NOMO-1 treated with dmso at 0.1 percent for 144 hours (cell line): ENCODE measurements around the gene SLC49A4.

Source experiments
- DNase-seq: peaks from one replicate; lab custom pipeline; 2025; ENCODE audit not compliant: unreplicated experiment; lab: John Stamatoyannopoulos, UW

The SLC49A4 gene

DNA sequence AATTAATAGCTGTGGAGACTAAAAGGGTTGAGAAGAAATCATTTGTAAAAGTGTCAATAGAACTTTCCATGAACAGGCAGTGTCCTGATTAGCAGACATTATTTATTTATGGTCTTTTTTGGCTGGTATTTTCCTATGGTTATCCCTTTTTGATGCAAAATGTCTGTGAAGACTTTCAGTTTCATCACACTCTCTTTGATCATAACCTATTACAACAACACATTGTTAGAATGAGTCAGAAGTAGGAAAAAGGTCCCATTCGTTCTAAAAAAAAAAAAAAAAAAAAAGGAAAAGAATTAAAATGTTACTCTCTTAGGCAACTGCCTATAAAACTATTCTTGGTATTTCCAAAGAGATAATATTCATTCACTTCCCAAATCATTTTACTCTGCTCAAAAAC lies 62.1 kb downstream of the SLC49A4 start:
- DNase-seq, result no peak

DNA sequence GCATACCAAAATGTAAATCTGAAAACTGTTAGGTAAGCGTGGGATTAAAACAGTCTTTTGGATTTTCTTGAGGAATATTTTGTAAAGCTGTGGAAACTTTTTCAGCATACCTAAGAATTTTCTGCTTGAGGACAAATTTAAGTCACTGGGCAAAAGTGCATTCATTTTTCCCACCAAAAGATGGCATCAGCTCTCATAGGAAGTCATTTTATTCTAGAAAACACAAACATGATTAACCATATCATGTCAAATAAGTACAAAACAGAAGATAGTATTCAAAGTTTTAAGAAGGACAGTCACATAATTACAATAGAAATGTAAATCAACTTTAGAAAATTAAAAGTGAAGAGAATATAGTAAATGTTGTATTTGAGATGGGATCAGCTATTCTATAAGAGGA lies 63.5 kb downstream of the SLC49A4 start:
- no peak for DNase-seq

GRCh38 chr3:122859021-122859805 lies 64.3 kb downstream of the SLC49A4 start:
- no peak for DNase-seq

- DNase-seq, result no peak
Observed at GRCh38 chr3:122862381-122862780, 67.5 kb downstream of the SLC49A4 start.

- no peak for DNase-seq
Observed at GRCh38 chr3:122864498-122864897, 69.6 kb downstream of the SLC49A4 start.

- no peak for DNase-seq
Observed at GRCh38 chr3:122868322-122868721, 73.5 kb downstream of the SLC49A4 start.

DNA sequence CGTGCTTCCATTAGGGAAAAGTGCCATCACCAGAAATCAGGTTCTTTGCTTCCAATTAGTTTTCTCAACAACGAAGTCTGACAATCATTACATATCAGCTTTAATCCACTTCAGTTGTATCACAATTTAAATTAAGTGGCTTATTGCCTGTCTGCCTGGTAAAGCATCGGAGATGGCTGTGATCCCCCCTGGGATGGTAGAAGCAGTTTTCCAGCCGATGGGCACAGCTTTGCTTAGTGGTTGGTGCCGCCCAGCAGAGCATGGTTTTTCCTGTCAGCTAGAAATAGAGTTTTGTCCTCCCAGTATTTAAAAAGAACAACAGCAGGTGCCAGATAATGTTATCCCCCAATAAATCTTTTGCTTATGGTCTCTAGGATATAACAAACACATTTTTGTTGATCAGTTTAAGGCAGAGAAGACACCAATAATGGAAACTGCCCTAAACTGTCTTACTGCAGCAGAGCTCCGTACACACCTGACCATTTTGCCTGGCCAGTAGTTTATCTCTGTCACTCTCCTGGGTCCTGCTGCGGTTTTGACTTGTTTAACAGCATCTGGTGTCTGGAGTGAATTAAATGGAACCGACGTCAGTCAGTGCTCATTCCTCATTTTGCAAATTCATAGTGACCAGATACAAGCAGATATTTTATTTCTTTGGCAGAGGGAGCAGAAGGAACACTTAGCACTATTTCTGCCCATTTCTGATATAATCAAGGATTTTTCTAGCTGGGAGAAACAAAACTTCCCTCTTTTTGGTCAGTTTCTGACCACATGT lies 79.1 kb downstream of the SLC49A4 start:
- no peak for DNase-seq

GRCh38 chr3:122875547-122876127 lies 80.8 kb downstream of the SLC49A4 start:
- DNase-seq, result no peak

GRCh38 chr3:122880173-122880572 lies 85.3 kb downstream of the SLC49A4 start:
- DNase-seq, result no peak

GRCh38 chr3:122880624-122881023 lies 85.8 kb downstream of the SLC49A4 start:
- DNase-seq, result no peak

DNA sequence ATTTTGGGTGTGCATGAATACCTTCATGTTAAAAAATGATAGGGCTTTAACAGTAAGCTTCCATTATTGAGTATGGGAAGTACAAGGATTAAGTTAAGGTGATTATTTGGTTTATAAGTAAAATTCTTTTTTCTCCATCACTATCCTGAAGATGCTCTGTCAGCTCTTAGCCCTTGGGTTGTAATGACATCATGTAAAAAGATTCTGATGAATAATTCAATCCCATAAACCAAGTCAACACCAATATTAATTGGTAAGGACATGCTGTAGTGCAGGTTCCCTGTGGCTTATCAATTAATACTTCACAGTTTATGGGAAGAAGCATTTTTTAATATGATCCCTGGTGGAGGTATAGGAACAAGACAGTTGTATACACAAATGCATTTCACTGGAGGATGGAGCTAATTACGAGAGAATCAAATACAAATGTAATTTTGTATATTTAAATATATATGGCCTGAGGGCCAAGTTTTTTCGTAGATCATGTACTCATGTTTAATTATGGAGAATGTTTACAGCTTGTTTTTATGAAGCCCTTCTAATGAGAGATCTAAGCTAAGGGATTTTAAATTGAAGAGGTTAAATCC lies 87.6 kb downstream of the SLC49A4 start:
- no peak for DNase-seq

DNA sequence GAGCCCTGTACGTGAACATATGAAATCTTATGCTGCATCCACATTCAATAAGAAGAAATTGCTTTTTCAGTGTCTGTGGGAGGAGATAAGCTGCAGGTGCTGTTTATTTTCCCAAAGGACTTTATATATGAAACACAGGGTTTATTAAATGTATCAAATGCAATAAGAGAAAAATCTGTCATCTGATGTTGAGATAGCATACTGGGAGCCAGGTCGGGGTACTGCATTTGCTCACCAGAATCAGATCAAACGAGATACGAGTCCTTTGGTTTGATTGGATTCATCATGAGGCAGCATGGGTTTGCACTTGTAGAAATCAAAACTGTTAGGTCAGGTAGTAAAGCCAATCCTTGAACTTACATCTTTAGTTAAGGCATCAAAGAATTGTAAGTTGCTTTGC lies 91.4 kb downstream of the SLC49A4 start:
- DNase-seq, result no peak

DNA sequence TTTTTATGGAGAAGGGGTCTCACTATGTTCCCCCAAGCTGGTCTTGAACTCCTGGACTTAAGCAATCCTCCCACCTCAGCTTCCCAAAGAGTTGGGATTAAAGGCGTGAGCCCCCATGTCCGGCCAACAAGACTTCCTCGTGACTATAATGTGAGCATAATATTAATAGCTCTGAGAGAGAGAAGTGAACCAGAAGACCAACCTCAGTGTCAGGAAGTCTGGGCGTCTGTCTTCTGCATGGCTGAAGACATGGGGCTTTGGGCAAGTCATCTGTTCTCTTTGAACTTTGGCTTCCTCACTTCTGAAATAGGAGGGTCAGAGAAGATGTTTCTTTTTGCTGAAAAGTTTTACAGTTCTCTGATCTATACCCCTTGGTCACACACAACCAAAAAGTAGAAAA lies 92.1 kb downstream of the SLC49A4 start:
- no peak for DNase-seq

DNA sequence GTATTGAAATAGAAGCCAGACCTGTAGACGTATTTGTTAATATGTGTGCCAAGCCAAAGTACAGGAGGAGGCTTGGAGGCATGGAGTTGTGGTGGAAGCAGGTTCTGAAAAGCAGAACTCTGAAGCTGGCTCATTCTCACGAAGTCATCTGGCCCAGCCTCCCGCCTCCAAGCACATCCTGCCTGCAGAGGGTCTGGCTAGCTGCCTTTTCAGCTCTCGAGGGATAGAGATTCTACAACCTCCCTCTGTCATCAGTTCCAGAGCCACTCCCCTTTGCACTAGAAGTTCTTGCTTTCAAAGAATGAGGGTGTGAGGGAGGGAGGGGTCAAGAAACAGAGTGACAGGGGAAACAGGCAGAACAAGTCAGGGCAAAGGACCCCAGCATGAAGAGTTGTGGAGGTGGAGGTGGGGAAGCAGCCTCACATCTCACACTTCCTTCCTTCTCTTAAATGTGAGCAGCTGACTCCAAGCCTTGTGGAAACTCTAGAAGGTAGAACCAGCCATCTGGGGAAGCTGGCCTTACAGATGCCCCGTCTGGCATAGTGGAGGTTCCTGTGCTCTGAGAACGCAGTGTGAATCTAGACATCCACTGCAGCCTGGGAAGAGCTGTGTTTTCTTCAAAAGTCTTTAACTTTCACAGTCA lies 95.3 kb downstream of the SLC49A4 start:
- DNase-seq, result peak; percentile 15

DNA sequence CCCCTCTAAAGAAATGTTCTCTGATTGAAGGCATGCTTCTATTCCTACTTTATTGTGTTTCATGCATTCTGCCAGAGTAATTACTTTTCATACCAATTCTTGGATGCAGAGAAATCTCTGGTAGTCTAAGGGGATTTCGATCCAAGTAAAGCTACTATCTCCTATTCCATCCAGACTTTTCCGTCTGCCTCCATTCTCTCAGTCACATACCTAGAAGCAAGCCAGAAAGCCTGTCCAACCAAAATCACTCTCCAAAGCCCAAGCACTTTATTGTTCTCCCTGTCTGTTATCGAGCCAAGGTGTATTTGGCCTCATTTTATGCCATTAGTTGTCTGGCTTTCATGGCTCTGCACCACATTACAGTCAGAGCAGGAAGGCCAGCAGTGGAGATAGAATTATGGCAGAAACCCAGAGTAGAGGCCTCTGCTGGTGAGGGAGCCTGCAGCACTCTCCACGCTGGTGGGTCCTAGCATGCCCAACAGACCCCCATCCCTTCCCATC lies 95.9 kb downstream of the SLC49A4 start:
- no peak for DNase-seq

DNA sequence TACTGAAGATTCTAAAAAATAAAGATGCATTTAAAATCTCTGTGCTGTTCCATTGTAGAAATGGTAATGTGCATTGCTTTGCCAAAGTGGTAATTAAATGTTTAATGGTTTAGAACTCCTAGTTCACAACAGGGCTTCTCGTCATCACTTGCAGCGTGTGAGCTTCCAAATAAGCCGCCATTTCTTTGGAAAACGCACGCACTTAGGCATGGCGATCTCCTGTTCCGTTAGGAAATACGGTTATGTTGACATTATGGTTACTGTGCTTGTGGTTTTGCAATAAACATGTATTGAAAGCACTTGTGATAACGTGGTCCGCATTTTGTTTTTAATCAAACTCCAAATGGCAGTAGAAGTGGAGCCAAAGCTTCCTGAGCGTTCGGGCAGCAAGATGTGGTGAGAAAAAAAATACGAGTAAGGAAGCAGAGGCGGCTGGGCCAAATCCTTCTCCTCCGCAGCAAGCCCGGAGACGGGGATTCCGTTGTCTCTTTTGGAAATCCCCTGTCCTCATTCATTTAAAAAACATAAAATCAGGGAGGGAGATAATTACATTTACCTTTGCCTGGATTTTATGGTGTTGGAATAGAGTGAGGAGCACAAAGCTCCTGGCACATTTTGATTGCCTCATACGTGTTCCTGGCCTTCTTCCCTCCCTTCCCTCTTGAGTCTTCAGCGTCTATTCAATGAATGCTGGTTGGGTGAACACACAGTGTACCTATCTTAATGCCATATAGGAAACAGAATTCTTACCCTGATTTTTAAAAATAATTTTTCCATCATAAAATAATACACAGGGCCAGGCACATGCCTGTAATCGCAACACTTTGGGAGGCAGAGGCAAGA lies 97.5 kb downstream of the SLC49A4 start:
- DNase-seq, result no peak

DNA sequence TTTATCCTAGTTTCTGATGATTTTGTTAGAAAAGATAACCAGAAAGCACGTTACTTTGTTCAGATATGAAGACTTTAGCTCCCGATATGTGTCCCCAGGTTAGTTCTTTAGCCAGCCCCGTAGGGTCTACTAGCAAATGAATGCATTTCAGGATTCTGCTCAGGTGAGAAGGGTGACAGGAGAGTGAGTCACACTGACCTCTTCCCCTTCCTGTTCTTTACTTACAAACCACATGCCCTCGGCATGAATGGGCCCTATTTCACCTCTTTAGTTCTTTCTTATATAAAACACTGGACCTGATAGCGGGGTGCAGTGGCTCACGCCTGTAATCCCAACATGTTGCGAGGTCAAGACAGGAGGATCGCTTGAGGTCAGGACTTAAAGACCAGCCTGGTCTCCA lies 98.4 kb downstream of the SLC49A4 start:
- DNase-seq, result no peak

DNA sequence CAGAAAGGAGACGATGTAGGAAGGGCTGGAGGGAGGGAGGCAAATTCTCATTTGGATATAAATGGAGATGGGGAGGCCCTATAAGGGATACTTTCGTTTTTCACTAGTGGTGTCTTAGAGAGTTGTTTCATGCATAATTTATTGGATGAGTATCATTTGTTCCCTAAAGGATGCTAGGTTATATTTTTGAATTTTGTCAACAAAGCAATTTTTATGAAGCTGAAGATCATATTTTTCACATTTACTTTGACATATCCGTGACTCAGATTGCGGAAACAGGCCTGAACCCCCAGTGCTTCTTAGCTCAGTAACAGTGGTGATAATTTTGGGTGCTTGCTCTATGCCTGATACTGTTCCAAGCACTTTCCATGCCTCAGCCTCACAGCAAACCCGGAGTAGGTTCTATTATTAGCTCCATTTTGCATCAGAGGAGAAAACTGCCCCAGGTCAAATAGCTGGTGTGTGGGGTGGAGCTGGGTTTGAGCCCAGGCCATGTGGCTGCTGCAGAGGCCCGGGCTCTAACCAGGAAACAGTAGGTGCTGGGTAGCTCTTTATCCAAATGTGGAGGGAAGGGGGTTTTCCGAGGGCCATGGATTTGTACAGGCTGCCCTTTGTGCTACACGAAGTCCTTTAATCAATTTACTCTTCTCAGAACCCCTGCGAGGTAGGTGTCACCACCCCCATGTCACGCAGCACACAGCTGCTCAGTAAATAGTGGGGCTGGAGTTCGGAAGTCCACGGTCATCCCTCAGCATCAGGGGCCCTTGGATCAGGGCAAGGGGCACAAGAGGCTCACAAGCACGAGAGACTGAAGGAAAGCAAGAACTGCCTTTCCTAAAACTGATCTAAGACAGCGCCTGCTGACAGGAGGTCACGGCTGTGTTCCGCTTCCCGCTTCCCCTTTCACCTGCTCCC lies 99.1 kb downstream of the SLC49A4 start:
- no peak for DNase-seq

DNA sequence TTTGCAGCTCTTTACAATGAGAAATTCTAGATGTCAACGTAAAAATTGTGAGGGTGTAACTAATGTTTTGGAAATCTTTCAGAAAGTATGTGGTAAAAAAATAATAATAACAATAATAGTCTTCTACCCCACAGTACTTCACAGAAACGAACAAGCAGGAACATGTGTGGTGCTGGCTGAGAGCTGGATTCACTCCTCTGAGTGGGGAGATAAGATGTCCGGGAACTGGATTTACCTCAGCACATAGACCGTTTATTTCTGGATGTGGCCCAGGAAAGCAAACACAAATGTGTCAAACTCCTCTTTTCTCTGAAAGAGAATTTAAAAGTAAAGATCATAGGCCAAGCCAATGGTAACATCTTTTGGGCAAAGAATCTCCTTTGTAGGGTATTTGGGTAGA lies 103.4 kb downstream of the SLC49A4 start:
- DNase-seq, result no peak
